GM21515 (cell line): ENCODE measurements around the gene RASGRP1.

Experiments used
- ATAC-seq: cut with Tn5 transposase; IDR thresholded peaks from one replicate; pipeline ENCODE4 v1.9.1; 2021; ENCODE audit not compliant: unreplicated experiment

The RASGRP1 gene

GRCh38 chr15:38576261-38576660 lies 11.6 kb upstream of the RASGRP1 start:
- no peak for ATAC-seq

DNA sequence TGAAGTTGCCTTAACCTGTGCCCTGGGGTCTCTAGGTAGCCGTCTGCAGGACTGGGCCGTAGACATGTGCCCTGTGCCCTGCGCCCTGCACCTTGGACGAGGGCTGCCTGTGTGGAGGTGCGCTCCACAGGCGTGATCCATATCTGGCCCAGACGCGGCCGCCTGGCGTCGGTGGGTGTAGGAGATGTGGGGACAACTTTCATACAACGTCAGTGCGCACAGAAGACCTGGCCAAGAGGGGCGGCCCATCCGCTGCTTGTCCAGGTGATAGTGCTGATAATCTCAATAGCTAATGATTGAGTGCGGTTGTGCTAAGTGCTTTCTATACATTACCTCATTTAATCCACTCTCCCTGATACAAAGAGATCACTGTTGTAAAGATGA lies 665 bp upstream of the RASGRP1 start:
- no peak for ATAC-seq

DNA sequence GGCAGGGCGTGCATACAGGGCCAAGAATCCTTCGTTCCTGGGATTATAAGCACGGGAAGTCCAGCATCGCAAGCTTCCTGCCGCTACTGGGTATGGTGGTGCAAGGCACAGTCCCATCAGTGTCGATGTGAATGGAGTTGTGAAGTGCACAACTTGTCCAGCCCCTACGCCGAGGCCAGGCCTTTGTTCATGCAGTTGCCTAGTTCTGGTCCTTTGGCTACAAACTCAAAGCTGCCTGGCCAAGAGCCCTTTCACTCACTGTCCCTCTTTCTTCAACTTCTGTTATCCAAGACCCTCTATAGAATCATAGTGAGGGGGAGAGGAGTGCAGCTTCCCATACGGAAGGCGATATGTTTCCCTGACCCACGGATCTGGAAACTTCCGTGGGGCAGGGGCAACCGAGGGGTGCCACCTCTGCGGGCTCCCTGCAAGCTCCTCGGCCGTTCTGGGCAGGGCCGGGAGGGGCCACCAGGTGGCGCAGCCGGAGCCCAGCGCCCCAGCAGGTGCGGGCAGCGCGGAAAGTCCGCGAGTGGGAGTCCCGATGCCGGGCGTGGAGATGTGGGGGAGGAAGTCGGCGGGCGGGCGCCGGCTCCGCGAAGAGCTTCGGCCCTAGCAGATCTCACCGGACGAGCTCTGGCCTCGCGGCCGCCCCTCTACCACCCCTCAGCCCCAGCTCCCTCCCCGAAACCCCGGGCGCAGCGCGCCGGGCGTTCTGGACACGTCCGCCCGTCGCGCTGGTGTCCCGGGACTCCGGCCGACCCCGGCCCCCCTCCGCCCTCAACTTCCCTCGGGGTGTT lies 693 bp downstream of the RASGRP1 start:
- peak; percentile 63 for ATAC-seq

DNA sequence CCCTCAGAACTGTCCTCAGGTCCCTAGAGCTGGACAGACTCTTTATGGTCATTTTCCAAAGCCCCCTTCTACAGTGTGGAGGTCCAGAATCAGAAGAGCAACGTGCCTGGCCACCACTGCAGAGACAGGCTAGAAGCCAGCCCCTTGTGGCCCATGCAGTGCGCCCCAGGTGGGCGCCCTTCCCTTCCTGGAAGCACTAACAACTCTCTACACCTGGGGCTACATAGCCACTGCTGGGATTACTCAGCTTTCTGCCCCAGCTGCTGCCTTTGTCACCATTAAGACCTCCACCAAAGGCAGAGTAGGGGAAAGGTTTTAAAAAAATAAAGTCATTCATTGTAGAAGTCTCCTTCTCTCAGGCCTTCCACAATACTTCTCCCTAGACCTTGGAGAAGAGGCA lies 2.3 kb downstream of the RASGRP1 start:
- no peak for ATAC-seq

- no peak for ATAC-seq
Observed at GRCh38 chr15:38560456-38560926, 4.1 kb downstream of the RASGRP1 start.

DNA sequence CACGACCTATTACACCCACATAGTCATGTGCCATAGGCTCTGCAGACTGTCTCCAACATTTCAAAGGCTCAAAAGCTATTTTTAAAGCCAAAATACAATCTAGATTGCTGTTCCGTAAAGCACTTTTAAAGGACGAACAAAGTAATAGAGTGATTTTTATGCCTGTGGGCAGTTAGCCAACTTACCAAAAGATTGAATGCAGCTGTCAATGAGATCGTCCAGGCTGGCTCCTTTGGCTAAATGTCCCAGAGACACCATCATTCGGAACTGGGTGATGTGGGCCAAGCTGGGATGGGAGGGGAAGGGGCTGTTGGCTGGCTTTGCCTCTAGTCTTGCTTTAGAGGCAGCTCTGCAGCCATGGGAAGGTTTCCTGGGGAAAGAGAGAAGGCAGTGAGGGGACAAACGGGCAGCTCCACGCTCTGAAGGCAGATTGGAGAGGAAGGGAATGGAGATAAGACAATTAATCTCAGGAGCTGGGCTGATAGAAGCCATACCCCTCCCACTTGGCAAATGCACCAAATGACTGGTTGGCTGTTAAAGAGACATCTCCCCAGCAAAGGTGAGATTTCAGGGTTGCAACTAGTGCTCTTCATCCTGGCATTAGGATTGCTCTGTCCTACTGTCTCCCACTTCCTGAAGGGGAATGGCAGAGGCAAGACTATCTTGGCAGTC lies 4.8 kb downstream of the RASGRP1 start:
- ATAC-seq, result no peak

DNA sequence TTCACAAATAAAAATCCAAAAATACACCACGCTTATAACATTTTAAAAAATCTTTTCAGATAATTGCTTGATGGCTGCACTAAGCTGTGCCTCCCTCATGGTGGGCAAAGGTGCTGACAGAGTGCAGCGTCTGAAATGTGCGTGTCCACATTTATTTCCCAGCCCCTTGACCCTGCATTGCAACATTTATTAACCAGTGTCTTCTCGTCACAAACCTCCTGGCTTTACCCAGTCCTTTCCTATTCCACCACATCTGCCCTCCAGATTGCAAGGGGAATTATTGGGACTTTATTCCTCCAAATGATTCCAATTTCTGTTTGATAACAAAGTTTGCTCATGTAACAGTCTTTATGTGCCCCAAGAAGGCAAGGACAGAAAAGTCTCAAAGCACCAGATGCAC lies 5.5 kb downstream of the RASGRP1 start:
- ATAC-seq, result no peak

GRCh38 chr15:38558372-38559059 lies 6.1 kb downstream of the RASGRP1 start:
- ATAC-seq, result peak; percentile 35

- ATAC-seq, result no peak
Observed at GRCh38 chr15:38557921-38558320, 6.7 kb downstream of the RASGRP1 start.

GRCh38 chr15:38555686-38556334 lies 8.8 kb downstream of the RASGRP1 start:
- no peak for ATAC-seq

DNA sequence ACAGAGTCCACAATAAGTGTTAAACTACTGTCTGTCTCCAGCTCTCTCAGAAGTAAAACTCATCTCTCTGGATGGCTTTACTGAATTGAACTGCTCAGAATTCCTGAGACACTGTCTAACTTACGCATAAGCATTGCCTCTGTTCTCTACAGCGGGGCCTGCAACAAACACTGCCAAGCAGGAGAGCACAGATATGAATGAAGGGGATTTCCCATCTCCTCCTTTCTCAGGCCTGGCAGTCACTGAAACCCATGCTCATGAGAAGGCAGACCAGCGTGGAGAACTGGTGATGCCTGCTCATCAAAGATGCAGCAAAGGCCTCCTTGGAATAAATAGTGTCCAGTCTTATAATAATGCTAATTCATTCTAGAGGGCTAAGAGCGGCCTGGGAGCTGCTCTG lies 10.3 kb downstream of the RASGRP1 start:
- peak; percentile 51 for ATAC-seq

- no peak for ATAC-seq
Observed at GRCh38 chr15:38553071-38553470, 11.5 kb downstream of the RASGRP1 start.

DNA sequence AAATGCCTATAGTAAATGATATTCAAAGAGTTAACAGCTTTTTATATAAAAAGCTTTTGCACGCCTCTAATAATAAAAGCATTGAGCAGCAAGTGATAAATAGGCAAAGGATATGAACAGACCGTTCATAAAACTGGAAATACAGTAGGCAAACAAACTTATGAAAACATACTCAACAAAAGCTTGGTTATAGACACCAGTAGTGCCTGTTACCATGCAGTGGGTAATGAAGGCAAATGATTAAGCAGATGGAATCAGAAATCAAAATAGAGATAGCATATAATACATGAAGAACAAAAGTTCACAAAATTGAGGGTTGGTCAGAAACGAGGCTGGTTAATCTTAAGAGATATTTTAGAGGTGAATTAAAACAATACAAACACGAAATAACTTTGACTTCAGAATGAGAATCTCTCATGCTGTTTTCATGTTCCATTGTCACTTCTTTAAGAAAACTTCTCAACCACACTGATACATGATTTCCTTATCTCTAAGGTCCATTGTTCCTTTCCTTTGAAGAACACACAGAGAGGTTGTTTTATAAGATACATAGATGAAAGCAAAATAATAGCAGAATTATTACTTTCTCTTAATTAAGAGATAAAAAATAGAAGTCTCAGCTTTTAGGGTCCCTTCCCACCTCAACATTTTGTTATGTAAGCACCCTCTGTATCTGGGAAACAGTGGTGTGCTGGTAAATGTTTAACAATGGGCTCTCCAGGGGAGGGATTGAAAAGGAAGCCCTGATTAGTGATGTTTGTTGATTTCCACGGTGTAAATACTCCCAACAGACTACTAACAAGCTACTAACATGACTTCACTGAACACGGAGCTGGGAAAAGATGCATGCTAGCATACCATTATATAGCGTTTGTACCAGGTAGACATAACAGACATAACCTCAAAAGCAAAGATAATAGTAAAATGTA lies 12.6 kb downstream of the RASGRP1 start:
- no peak for ATAC-seq

DNA sequence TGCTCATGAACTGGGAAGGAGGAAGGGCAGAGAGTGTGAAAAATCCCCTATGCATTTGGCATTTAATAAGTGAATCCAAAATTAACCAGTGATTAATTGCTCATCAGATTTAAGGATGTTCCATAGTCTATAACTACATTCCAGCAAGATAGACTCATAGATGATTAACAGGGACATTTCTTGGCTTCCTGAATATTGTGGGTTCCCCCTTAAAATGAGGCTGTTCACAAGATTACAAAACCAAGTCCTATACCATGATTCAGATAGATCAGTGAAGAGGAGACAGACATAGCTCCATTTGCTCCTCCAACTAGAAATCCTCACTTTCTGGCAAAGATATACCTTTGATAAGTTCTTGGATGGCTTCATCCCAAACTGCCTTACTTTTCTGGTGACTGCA lies 15.4 kb downstream of the RASGRP1 start:
- no peak for ATAC-seq

DNA sequence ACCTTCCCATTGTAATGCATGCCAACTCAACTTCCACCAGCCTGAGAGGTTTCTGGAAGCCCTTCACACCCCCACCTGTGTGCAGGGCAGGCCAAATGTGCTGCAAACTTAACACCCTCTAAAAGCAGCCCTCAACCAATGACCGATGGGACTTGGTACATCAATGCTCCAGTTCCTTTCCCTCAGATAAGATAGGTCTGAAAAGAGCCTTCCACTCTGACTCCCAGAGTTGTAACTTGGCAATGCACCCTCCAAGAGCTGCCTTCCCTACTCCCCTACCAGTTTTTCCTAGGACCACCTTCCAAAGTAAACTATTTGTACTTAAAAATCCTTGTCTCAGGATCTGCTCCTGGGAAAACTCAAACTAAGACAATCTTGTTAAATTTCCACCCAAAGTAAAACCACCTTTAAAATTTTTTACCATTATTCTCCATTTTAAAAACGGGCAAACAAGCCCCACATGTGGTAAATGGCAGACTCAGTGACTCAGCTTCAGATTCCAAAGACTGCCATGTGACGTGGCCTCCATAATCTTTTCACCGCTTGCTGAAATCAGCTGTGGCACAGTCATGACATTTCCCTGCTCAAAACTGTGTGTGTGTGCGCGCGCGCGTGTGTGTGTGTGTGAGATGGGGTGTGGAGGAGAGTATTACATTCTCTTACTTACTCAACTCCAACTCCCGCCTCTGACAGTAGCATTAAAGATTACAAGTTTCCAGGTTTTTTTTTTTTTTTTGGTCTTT lies 17.2 kb downstream of the RASGRP1 start:
- no peak for ATAC-seq

GRCh38 chr15:38545179-38545578 lies 19.4 kb downstream of the RASGRP1 start:
- ATAC-seq, result no peak

- ATAC-seq, result no peak
Observed at GRCh38 chr15:38541026-38541425, 23.6 kb downstream of the RASGRP1 start.

DNA sequence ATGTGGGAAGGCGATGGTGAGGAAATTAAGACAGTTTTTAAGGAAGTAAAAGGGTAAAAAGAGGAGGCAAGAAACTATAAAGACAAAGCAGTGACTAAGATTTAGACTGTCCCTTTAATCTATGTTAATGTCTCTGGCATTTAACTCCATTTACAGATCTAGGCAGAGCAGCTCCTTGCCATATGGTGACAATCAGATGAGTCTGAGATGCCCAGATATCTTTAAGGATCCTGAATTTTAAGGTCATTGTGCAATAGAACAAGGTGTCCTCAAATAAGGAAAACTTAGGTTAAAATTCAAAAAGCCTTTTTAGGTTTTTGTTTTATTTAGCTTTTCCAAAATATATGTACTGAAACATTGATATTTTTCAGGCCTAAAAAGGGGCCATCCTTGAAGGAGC lies 24.1 kb downstream of the RASGRP1 start:
- ATAC-seq, result no peak

- ATAC-seq, result no peak
Observed at GRCh38 chr15:38539008-38539343, 25.6 kb downstream of the RASGRP1 start.
